Stomach (tissue), 9 donors: Measurements from ENCODE around the gene THAP6. TPM values are rescaled to one million over a fixed set of nuclear protein-coding genes. Genes with fewer than 3 reads are reported as not detected.

Experiments used
- DNase-seq, 2 donors: peaks; one replicate each; pipeline versions ENCODE4 v3.0.0 to v3.0.0-alpha.2; 2013 to 2019
- H3K27ac ChIP-seq, 5 donors: fragments of 200-600 bp in 4 of 5; sonication (generic) in 4 of 5; one replicate each; pipeline ENCODE4 v1.5.1; 2013 to 2019; ENCODE audit warnings: mild to moderate bottlenecking in 1 of 5, moderate library complexity in 1 of 5
- H3K27me3 ChIP-seq, 3 donors: fragments of 200-600 bp; sonication (generic); one replicate each; pipeline ENCODE4 v1.5.1; 2017 to 2019; ENCODE audit warnings: mixed run types in 1 of 3
- H3K36me3 ChIP-seq, 4 donors: fragments of 200-600 bp; sonication (generic); 1 replicate in 3 of 4; 2 replicates in 1 of 4; pipeline ENCODE4 v1.5.1; 2016 to 2019
- H3K4me1 ChIP-seq, 4 donors: fragments of 200-600 bp; sonication (generic); one replicate each; pipeline ENCODE4 v1.5.1; 2016 to 2019
- H3K4me3 ChIP-seq, 4 donors: fragments of 200-600 bp; sonication (generic) in 3 of 4; one replicate each; pipeline ENCODE4 v1.5.1; 2016 to 2019; ENCODE audit warnings: mild to moderate bottlenecking in 1 of 4
- H3K9me3 ChIP-seq, 4 donors: fragments of 200-600 bp; sonication (generic); one replicate each; pipeline ENCODE4 v1.5.1; 2016 to 2019
- EP300 ChIP-seq: sonication (generic); formaldehyde crosslinking; IDR thresholded peaks from one replicate; pipeline ENCODE4 v1.6.1; 2017; ENCODE audit warnings: antibody characterized with exemption
- POLR2A ChIP-seq, 4 donors: fragments of 450-650 bp; IDR thresholded peaks; one replicate each; pipeline ENCODE4 v1.6.1; 2016; ENCODE audit warnings: antibody characterized with exemption in 4 of 4, control low read depth in 2 of 4, mild to moderate bottlenecking in 1 of 4, moderate library complexity in 1 of 4
- POLR2AphosphoS5 ChIP-seq, 3 donors: sonication (generic); formaldehyde crosslinking; IDR thresholded peaks; one replicate each; pipeline ENCODE4 v1.6.1; 2016; ENCODE audit warnings: antibody characterized with exemption in 3 of 3
- WGBS, 5 donors: extraction: QIAGEN DNeasy Blood & Tissue Kit in 3 of 5; methylation state at CpG; one replicate each; pipeline versions ENCODE4 v1.1.5 to v1.1.7; 2013 to 2018; 5-methylcytosine and 5-hydroxymethylcytosine counted together
- intact Hi-C: fragments of 100-400 bp; cut with DNase I; formaldehyde crosslinking; loops from one replicate; pipeline ENCODE4 v1.15.1; 2023; ENCODE audit warnings: low total_unique reads
- polyA plus RNA-seq, 3 donors: library from polyadenylated mRNA; stranded (reverse); fragments of 200-250 nt; gene quantifications; one replicate each; pipeline ENCODE4 v1.2.3, GENCODE V29; 2013
- total RNA-seq, 5 donors: library from RNA; depleted of rRNA; stranded (reverse); fragments of >200 nt; gene quantifications; one replicate each; pipeline versions ENCODE4 v1.1.0 to v1.2.3, GENCODE V29; 2014 to 2016
- TF ChIP-seq, protein P1 (sequence below), 7 experiments: fragments of 450-650 bp in 4 of 7; fragments of 200-600 bp in 3 of 7; sonication (generic) in 3 of 7; IDR thresholded peaks; one replicate each; pipeline ENCODE4 v1.5.1; 2016 to 2019; ENCODE audit warnings: antibody characterized with exemption in 7 of 7, control low read depth in 2 of 7, mild to moderate bottlenecking in 1 of 7
- donor health status: healthy with polysubstance abuse.
- donor health status: Bipolar disorder and iron deficiency.
- donor health status: healthy.

The THAP6 gene
- total and polyA plus RNA-seq, 8 donors, result 2.0 to 30.3 (median 6.9) TPM; not detected in 1

DNA sequence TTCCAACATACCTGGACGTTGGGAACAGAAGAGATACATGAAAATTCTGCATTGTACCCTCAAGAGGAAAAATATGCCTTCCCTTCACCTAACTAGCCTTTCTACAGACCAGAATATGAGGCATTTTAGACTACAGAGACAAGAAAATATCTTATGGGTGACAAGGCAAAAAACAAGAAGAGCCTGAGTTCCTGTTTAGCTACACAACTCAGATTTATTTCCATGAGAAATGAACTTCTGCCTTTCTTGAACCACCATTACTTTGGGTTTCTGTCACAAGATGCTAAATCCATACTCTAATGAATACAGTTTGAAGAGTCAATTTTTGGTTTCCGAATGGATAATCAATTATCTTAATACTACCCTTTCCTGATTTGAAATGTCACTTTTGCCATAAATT, 18.8 kb upstream of the THAP6 start:
- intact Hi-C loops, result no loop called here
- H3K4me1 ChIP-seq, result peaks cover 0 to 33% (median 13%) of the 10 kb centered on the region in 4 donors
- H3K27ac ChIP-seq, result no peak overlapping the region
- no peak for DNase-seq
- H3K9me3 ChIP-seq, result no peaks in the 10 kb centered on the region
- H3K4me3 ChIP-seq, result no peak overlapping the region
- 59 to 82% (median 73%) methylated on average over 2 of the region's 2 CpGs for WGBS, 5 donors
- H3K27me3 ChIP-seq, result no peaks in the 10 kb centered on the region
- TF ChIP-seq, protein P1, sequence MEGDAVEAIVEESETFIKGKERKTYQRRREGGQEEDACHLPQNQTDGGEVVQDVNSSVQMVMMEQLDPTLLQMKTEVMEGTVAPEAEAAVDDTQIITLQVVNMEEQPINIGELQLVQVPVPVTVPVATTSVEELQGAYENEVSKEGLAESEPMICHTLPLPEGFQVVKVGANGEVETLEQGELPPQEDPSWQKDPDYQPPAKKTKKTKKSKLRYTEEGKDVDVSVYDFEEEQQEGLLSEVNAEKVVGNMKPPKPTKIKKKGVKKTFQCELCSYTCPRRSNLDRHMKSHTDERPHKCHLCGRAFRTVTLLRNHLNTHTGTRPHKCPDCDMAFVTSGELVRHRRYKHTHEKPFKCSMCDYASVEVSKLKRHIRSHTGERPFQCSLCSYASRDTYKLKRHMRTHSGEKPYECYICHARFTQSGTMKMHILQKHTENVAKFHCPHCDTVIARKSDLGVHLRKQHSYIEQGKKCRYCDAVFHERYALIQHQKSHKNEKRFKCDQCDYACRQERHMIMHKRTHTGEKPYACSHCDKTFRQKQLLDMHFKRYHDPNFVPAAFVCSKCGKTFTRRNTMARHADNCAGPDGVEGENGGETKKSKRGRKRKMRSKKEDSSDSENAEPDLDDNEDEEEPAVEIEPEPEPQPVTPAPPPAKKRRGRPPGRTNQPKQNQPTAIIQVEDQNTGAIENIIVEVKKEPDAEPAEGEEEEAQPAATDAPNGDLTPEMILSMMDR (IDR thresholded peaks at IDR 0.05), result no peak
- no peak for TF ChIP-seq POLR2A (IDR thresholded peaks at IDR 0.05)
- no peak for TF ChIP-seq POLR2AphosphoS5 (IDR thresholded peaks at IDR 0.05)
- TF ChIP-seq EP300, result no peak
- H3K36me3 ChIP-seq, result peaks cover 4 to 66% (median 59%) of the 10 kb centered on the region in 4 donors

DNA sequence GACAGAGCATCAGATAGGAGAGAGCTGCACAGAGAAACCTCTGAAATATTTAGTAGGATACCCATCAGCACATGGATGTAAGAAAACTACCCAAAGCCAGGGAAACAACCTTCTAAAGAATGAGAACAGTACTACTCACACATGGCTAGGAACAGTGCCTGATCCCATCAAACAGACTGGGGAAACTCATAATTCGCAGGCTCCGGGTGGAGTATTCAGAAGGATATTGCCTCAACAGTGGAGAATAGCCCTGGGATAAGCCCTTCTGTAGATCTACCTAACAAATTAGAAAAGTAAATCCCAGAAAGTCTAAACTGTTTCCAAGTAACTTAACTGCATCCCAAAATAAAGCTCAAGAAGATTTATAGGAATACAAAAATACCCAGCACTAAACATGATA, 17.9 kb upstream of the THAP6 start:
- no peaks in the 10 kb centered on the region for H3K9me3 ChIP-seq
- intact Hi-C loops, result no loop called here
- H3K27ac ChIP-seq, result no peak overlapping the region

DNA sequence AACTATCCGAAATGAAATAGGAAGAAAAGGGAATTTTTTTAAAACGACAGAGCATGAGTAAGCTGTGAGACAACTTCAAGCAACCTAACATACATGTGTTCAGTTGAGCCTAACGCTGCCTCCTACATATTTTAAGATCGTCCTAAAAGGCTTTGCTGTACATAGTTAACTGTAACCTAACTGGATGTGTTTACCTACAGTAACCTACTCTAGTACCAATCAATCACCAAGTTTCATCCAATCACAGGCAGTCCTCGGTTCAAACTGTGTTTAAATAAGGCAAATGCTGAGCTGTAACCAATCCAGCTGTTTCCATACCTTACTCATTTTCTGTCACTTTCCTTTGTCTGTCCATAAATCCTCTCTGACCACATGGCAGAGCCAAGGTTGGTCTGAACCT, 17.1 kb upstream of the THAP6 start:
- peaks cover 9 to 59% (median 56%) of the 10 kb centered on the region in 4 donors for H3K36me3 ChIP-seq
- peaks cover 0 to 33% (median 13%) of the 10 kb centered on the region in 4 donors for H3K4me1 ChIP-seq
- DNase-seq, result no peak
- no peak overlapping the region for H3K27ac ChIP-seq
- TF ChIP-seq POLR2A (IDR thresholded peaks at IDR 0.05), result no peak
- TF ChIP-seq EP300, result no peak
- TF ChIP-seq POLR2AphosphoS5 (IDR thresholded peaks at IDR 0.05), result no peak
- TF ChIP-seq, protein P1 (IDR thresholded peaks at IDR 0.05), result no peak
- no peaks in the 10 kb centered on the region for H3K9me3 ChIP-seq
- no peak overlapping the region for H3K4me3 ChIP-seq
- H3K27me3 ChIP-seq, result no peaks in the 10 kb centered on the region
- 66 to 77% (median 70%) methylated on average over 5 of the region's 5 CpGs for WGBS, 5 donors
- intact Hi-C loops, result no loop called here

More for the DNA sequence above, 17.9 kb upstream of the THAP6 start:
- H3K4me3 ChIP-seq, result no peak overlapping the region
- H3K36me3 ChIP-seq, result peaks cover 5 to 60% (median 57%) of the 10 kb centered on the region in 4 donors
- TF ChIP-seq POLR2A (IDR thresholded peaks at IDR 0.05), result no peak
- TF ChIP-seq POLR2AphosphoS5 (IDR thresholded peaks at IDR 0.05), result no peak
- no peak for TF ChIP-seq EP300
- TF ChIP-seq, protein P1 (IDR thresholded peaks at IDR 0.05), result no peak
- H3K27me3 ChIP-seq, result no peaks in the 10 kb centered on the region
- H3K4me1 ChIP-seq, result peaks cover 0 to 33% (median 13%) of the 10 kb centered on the region in 4 donors
- no peak for DNase-seq
- WGBS, 5 donors, result 80 to 95% (median 93%) methylated on average over 2 of the region's 2 CpGs

DNA sequence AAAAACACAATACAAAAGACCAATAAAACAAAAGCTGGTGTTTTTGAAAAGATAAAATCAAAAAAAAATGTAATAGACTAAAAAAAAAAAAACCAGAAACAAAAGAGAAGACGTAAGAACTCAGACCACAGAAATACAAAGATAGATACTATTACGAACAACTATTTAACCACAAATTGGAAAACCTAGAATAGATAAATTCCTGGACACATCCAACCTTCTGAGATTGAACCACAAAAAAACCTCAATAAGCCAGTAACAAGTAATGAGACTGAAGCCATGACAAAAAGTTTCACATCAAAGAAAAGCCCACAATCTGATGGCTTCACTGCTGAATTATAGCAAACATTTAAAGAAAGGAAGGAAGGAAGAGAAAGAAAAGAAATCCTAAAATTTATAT, 16.2 kb upstream of the THAP6 start:
- Histone ChIP-seq H3K36me3 (peaks cover 16 to 59% (median 55%) of the 10 kb centered on the region in 4 donors), H3K4me1 (peaks cover 0 to 33% (median 13%) of the 10 kb centered on the region in 4 donors), H3K9me3 (no peaks in the 10 kb centered on the region), H3K27ac (no peak overlapping the region), H3K27me3 (no peaks in the 10 kb centered on the region), H3K4me3 (no peak overlapping the region)
- intact Hi-C loops, result no loop called here
- TF ChIP-seq POLR2A (IDR thresholded peaks at IDR 0.05) (no peak), POLR2AphosphoS5 (IDR thresholded peaks at IDR 0.05) (no peak), EP300 (no peak)
- TF ChIP-seq, protein P1 (IDR thresholded peaks at IDR 0.05), result no peak
- no peak for DNase-seq
- WGBS, 5 donors, result 77 to 91% (median 89%) methylated on average over 2 of the region's 2 CpGs
